Colonic mucosa (tissue), 4 donors: Measurements from ENCODE around the gene NEUROD4. TPM values are rescaled to one million over a fixed set of nuclear protein-coding genes. Genes with fewer than 3 reads are reported as not detected.
"Not testable (repeated sequence)": the region's sequence is repeated elsewhere in the genome, so short reads cannot be mapped to it uniquely, and the experiment has no call there.

ENCODE experiments used
- DNase-seq: peaks from one replicate; pipeline ENCODE4 v3.0.0-alpha.2; 2020
- H3K27ac ChIP-seq: fragments of 200-600 bp; one replicate; pipeline ENCODE4 v1.8.0; 2021
- H3K27me3 ChIP-seq: fragments of 200-600 bp; one replicate; pipeline ENCODE4 v1.8.0; 2021
- H3K36me3 ChIP-seq: fragments of 200-600 bp; one replicate; pipeline ENCODE4 v1.8.0; 2021
- H3K4me1 ChIP-seq: fragments of 200-600 bp; one replicate; pipeline ENCODE4 v1.8.0; 2021; ENCODE audit warnings: mild to moderate bottlenecking
- H3K4me3 ChIP-seq: fragments of 200-600 bp; one replicate; pipeline ENCODE4 v1.8.0; 2021
- H3K9ac ChIP-seq, 2 donors: one replicate each; pipeline ENCODE4 v1.7.0; 2013; ENCODE audit warnings: control low read depth in 2 of 2, low read depth in 2 of 2, low read length in 2 of 2
- H3K9me3 ChIP-seq: fragments of 200-600 bp; one replicate; pipeline ENCODE4 v1.8.0; 2021
- intact Hi-C: fragments of 100-400 bp; cut with DNase I; formaldehyde crosslinking; loops from one replicate; pipeline ENCODE4 v1.14.1; 2022
- total RNA-seq, 2 donors: library from RNA; stranded (reverse); fragmentation: NEBNext Ultra II Directional in 1 of 2; extraction: Animal tissue kit (Norgen Biotek cat#: 25700) in 1 of 2; gene quantifications; one replicate each; pipeline ENCODE4 v1.2.1, GENCODE V29; 2021
- TF ChIP-seq, protein P1 (sequence below): fragments of 200-600 bp; IDR thresholded peaks from one replicate; pipeline ENCODE4 v1.8.0; 2022; ENCODE audit warnings: antibody characterized with exemption, mild to moderate bottlenecking
- donor health status: healthy.
- donor health status: DM: no; HTN: no; CAD: no.
- donor health status: DM: no; HTN: no; CAD: no.

The NEUROD4 gene
- total RNA-seq, 2 donors from 2014 or later: not detected

DNA sequence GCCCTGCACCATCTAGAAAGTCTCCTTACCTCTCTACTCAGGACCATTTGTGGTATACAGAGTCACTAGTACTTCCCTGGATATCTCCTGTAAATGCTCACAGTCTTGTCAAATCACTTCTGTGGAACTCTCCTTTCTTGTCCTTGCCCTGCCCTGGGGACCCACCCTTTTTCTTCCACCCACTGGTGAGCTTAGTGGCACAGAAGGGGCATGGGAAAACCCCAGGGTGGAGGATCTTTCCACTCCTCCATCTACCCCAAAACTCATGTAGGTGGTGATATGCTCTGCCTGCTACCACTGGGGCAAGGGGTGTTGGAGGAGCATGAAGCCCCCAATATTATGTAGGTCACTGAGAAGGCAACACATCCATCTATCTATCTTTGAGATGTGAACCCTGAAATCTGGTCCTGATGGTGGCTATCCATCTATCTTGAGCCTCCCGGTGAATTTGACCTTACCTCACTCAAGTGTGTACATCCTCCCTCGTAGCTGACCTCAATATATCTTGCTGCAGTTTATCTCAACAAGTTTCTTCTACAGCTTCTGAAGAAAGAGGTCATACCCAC is 36.2 kb upstream of the NEUROD4 start:
- H3K36me3 ChIP-seq: no peaks in the 10 kb centered on the region
- no peak overlapping the region for H3K27ac ChIP-seq
- peak overlapping the region; percentile 4 for H3K4me3 ChIP-seq
- intact Hi-C loops: no loop called here
- H3K4me1 ChIP-seq: no peaks in the 10 kb centered on the region
- H3K27me3 ChIP-seq: no peaks in the 10 kb centered on the region
- TF ChIP-seq, protein P1, sequence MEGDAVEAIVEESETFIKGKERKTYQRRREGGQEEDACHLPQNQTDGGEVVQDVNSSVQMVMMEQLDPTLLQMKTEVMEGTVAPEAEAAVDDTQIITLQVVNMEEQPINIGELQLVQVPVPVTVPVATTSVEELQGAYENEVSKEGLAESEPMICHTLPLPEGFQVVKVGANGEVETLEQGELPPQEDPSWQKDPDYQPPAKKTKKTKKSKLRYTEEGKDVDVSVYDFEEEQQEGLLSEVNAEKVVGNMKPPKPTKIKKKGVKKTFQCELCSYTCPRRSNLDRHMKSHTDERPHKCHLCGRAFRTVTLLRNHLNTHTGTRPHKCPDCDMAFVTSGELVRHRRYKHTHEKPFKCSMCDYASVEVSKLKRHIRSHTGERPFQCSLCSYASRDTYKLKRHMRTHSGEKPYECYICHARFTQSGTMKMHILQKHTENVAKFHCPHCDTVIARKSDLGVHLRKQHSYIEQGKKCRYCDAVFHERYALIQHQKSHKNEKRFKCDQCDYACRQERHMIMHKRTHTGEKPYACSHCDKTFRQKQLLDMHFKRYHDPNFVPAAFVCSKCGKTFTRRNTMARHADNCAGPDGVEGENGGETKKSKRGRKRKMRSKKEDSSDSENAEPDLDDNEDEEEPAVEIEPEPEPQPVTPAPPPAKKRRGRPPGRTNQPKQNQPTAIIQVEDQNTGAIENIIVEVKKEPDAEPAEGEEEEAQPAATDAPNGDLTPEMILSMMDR: no peak
- no peaks in the 10 kb centered on the region for H3K9me3 ChIP-seq
- H3K9ac ChIP-seq: no peak overlapping the region
- no peak for DNase-seq

GRCh38 chr12:54984658-54985376 is 35.0 kb upstream of the NEUROD4 start, which contains the start of gene TESPA1:
Gene TESPA1, minus strand, starts transcription at chr12:54984762. Its CDS starts 10,200 bp downstream, at chr12:54974562.
- peak; percentile 59 for DNase-seq
- H3K9ac ChIP-seq: peak within 1 kb of the TSS in 1 of 2 donors; percentile 28
- H3K36me3 ChIP-seq: no peaks in the 10 kb centered on the region
- no peaks in the 10 kb centered on the region for H3K4me1 ChIP-seq
- no peaks in the 10 kb centered on the region for H3K27me3 ChIP-seq
- TF ChIP-seq, protein P1: no peak
- peak within 1 kb of the TSS; percentile 18 for H3K27ac ChIP-seq
- intact Hi-C loops: no loop called here
- no peaks in the 10 kb centered on the region for H3K9me3 ChIP-seq
- peak within 1 kb of the TSS; percentile 4 for H3K4me3 ChIP-seq

DNA sequence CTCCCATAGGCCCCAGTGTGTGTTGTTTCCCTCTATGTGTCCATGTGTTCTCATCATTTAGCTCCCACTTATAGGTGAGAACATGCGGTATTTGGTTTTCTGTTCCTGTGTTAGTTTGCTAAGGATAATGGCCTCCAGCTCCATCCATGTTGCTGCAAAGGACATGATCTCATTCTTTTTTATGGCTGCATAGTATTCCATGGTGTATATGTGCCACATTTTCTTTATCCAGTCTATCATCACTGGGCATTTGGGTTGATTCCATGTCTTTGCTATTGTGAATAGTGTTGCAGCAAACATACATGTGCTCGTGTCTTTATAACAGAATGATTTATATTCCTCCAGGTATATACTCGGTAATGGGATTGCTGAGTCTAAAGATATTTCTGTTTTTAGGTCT is 33.0 kb upstream of the NEUROD4 start:
- H3K27me3 ChIP-seq, intact Hi-C loops: not testable (repeated sequence)

DNA sequence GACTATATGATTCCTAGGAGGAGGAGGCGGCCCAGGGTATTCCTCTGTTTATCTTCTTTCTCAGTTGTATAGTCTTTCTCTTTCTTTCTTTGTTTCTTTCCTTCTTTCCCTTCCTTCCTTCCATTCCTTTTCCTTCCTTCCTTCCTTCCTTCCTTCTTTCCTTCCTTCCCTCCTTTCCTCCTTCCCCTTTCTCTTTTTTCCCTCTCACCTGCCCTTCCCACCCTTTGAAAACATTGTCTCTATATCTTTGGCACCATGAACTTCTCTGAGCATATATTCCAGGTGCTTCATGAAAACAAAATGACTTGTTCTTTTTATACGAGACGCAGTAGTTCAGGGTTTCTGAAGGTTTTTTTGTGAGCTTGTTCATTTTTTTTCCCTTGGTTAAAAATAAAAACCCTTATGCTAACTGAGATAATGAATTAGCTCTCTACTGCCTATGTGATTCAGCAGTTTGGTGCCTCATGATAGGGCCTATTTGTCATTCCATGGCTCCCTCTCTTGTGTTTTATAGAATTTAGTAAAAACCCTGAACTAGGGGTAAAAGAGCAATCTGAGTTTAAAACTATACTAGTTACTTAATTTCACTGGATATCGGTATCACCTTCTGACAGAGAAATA is 32.1 kb upstream of the NEUROD4 start:
- DNase-seq: no peak
- no peak overlapping the region for H3K27ac ChIP-seq
- TF ChIP-seq, protein P1: no peak
- no peaks in the 10 kb centered on the region for H3K4me1 ChIP-seq
- H3K9ac ChIP-seq: no peak overlapping the region
- no peak overlapping the region for H3K4me3 ChIP-seq
- no peaks in the 10 kb centered on the region for H3K36me3 ChIP-seq
- H3K9me3 ChIP-seq: no peaks in the 10 kb centered on the region
- intact Hi-C loops: no loop called here
- no peaks in the 10 kb centered on the region for H3K27me3 ChIP-seq

More for the DNA sequence above, 33.0 kb upstream of the NEUROD4 start:
- H3K4me3 ChIP-seq, H3K9me3 ChIP-seq, H3K9ac ChIP-seq, H3K36me3 ChIP-seq, H3K27ac ChIP-seq, DNase-seq, H3K4me1 ChIP-seq: not testable (repeated sequence)

GRCh38 chr12:54988402-54989054 is 31.2 kb upstream of the NEUROD4 start:
- Histone ChIP-seq H3K4me1 (no peaks in the 10 kb centered on the region), H3K4me3 (no peak overlapping the region), H3K27me3 (no peaks in the 10 kb centered on the region), H3K36me3 (no peaks in the 10 kb centered on the region), H3K9me3 (no peaks in the 10 kb centered on the region), H3K27ac (no peak overlapping the region), H3K9ac (no peak overlapping the region)
- TF ChIP-seq, protein P1: no peak
- DNase-seq: peak; percentile 50
- intact Hi-C loops: no loop called here
